Panc1 (cell line): ENCODE measurements around the gene LATS2.
"Not testable (repeated sequence)": the region's sequence is repeated elsewhere in the genome, so short reads cannot be mapped to it uniquely, and the experiment has no call there.

Source experiments
- CTCF ChIP-seq: fragments of 450-650 bp; IDR thresholded peaks from 2 replicates; pipeline ENCODE4 v1.5.1; 2017; ENCODE audit warnings: mild to moderate bottlenecking
- POLR2AphosphoS5 ChIP-seq: IDR thresholded peaks from 2 replicates; pipeline ENCODE4 v1.6.1; 2012; ENCODE audit warnings: mild to moderate bottlenecking, low read depth, low read length, moderate library complexity

GRCh38 chr13:21049731-21050130, 11.7 kb downstream of the LATS2 start:
- not testable (repeated sequence) for TF ChIP-seq POLR2AphosphoS5, CTCF
